Stimulated activated naive CD8-positive, alpha-beta T cell treated with anti-CD3 and anti-CD28 coated beads, Interleukin-15, amount 100 ng/mL, for 72 hours (primary cell): ENCODE results near the gene ST6GALNAC3.

Experiments
- ATAC-seq: fragments of 150-1000 bp; cut with Tn5 transposase; 2 replicates; pipeline ENCODE4 v1.10.0; 2021; ENCODE audit warnings: mild to moderate bottlenecking, moderate library complexity
- DNase-seq, 2 donors: peaks; one replicate each; pipeline ENCODE4 v3.0.0; 2021 to 2022
- H3K27ac Mint-ChIP-seq, 2 donors: one replicate each; pipeline ENCODE4 v1.8.0; 2022; ENCODE audit warnings: mild to moderate bottlenecking in 2 of 2, mixed read lengths in 2 of 2, moderate library complexity in 2 of 2
- H3K27me3 Mint-ChIP-seq: one replicate; pipeline ENCODE4 v1.8.0; 2022; ENCODE audit warnings: mixed read lengths
- H3K4me1 Mint-ChIP-seq: one replicate; pipeline ENCODE4 v1.8.0; 2022; ENCODE audit warnings: mild to moderate bottlenecking, mixed read lengths
- H3K4me3 Mint-ChIP-seq, 2 donors: one replicate each; pipeline ENCODE4 v1.8.0; 2022; ENCODE audit warnings: mild to moderate bottlenecking in 2 of 2, mixed read lengths in 2 of 2, moderate library complexity in 1 of 2
- H3K9me3 Mint-ChIP-seq, 2 donors: one replicate each; pipeline ENCODE4 v1.8.0; 2022; ENCODE audit warnings: mixed read lengths in 2 of 2

ST6GALNAC3 gene

GRCh38 chr1:76580206-76580605 is 505.7 kb downstream of the ST6GALNAC3 start:
- H3K27me3 Mint-ChIP-seq = no peaks in the 10 kb centered on the region
- DNase-seq (no peak), ATAC-seq (no peak)
- no peak overlapping the region for H3K27ac Mint-ChIP-seq
- H3K4me1 Mint-ChIP-seq = no peaks in the 10 kb centered on the region
- H3K9me3 Mint-ChIP-seq = no peaks in the 10 kb centered on the region
- no peak overlapping the region for H3K4me3 Mint-ChIP-seq

- Mint-ChIP-seq H3K27me3 (no peaks in the 10 kb centered on the region), H3K4me3 (no peak overlapping the region), H3K27ac (peak overlapping the region in 1 of 2 donors; percentile 28)
These were observed 507.2 kb downstream of the ST6GALNAC3 start for GRCh38 chr1:76581712-76582111.

GRCh38 chr1:76583235-76583868 is 508.8 kb downstream of the ST6GALNAC3 start:
- DNase-seq (no peak), ATAC-seq (peak; percentile 61)
- no peak overlapping the region for H3K4me3 Mint-ChIP-seq
- H3K4me1 Mint-ChIP-seq = no peaks in the 10 kb centered on the region
- no peak overlapping the region for H3K27ac Mint-ChIP-seq
- no peaks in the 10 kb centered on the region for H3K9me3 Mint-ChIP-seq
- H3K27me3 Mint-ChIP-seq = no peaks in the 10 kb centered on the region

More at GRCh38 chr1:76581712-76582111, 507.2 kb downstream of the ST6GALNAC3 start:
- no peaks in the 10 kb centered on the region for H3K9me3 Mint-ChIP-seq
- DNase-seq = no peak
- ATAC-seq = no peak
- no peaks in the 10 kb centered on the region for H3K4me1 Mint-ChIP-seq

- H3K27ac Mint-ChIP-seq = no peak overlapping the region
- H3K4me1 Mint-ChIP-seq = no peaks in the 10 kb centered on the region
- no peak overlapping the region for H3K4me3 Mint-ChIP-seq
- ATAC-seq = no peak
- no peak for DNase-seq
- no peaks in the 10 kb centered on the region for H3K9me3 Mint-ChIP-seq
- no peaks in the 10 kb centered on the region for H3K27me3 Mint-ChIP-seq
These were observed 509.4 kb downstream of the ST6GALNAC3 start for GRCh38 chr1:76583875-76584477.

- no peak for DNase-seq
- Mint-ChIP-seq H3K4me1 (no peaks in the 10 kb centered on the region), H3K27me3 (no peaks in the 10 kb centered on the region), H3K9me3 (no peaks in the 10 kb centered on the region), H3K27ac (no peak overlapping the region), H3K4me3 (no peak overlapping the region)
- ATAC-seq = no peak
These were observed 511.6 kb downstream of the ST6GALNAC3 start for GRCh38 chr1:76585980-76586674.

GRCh38 chr1:76587212-76587611 is 512.7 kb downstream of the ST6GALNAC3 start:
- Mint-ChIP-seq H3K4me1 (no peaks in the 10 kb centered on the region), H3K4me3 (no peak overlapping the region), H3K27ac (no peak overlapping the region), H3K9me3 (no peaks in the 10 kb centered on the region), H3K27me3 (peaks cover 7% of the 10 kb centered on the region)
- no peak for DNase-seq
- no peak for ATAC-seq

GRCh38 chr1:76591461-76591860 is 516.9 kb downstream of the ST6GALNAC3 start:
- Mint-ChIP-seq H3K27ac (no peak overlapping the region), H3K9me3 (peaks cover 4 to 8% of the 10 kb centered on the region in 2 donors), H3K27me3 (peaks cover 11% of the 10 kb centered on the region), H3K4me1 (no peaks in the 10 kb centered on the region), H3K4me3 (no peak overlapping the region)
- DNase-seq (no peak), ATAC-seq (no peak)

- DNase-seq = no peak
- peaks cover 11% of the 10 kb centered on the region for H3K27me3 Mint-ChIP-seq
- no peak overlapping the region for H3K27ac Mint-ChIP-seq
- no peak overlapping the region for H3K4me3 Mint-ChIP-seq
- H3K9me3 Mint-ChIP-seq = peaks cover 4 to 8% of the 10 kb centered on the region in 2 donors
- no peak for ATAC-seq
- no peaks in the 10 kb centered on the region for H3K4me1 Mint-ChIP-seq
These were observed 517.4 kb downstream of the ST6GALNAC3 start for GRCh38 chr1:76591963-76592362.

- Mint-ChIP-seq H3K9me3 (peaks cover 4 to 8% of the 10 kb centered on the region in 2 donors), H3K4me1 (no peaks in the 10 kb centered on the region), H3K27ac (no peak overlapping the region), H3K27me3 (peaks cover 11% of the 10 kb centered on the region), H3K4me3 (no peak overlapping the region)
- DNase-seq (no peak), ATAC-seq (no peak)
These were observed 518.6 kb downstream of the ST6GALNAC3 start for GRCh38 chr1:76593141-76593540.

GRCh38 chr1:76593618-76594017 is 519.1 kb downstream of the ST6GALNAC3 start:
- H3K9me3 Mint-ChIP-seq = peaks cover 4 to 8% of the 10 kb centered on the region in 2 donors
- ATAC-seq = no peak

GRCh38 chr1:76595024-76595423 is 520.5 kb downstream of the ST6GALNAC3 start:
- Mint-ChIP-seq H3K9me3 (peaks cover 4 to 8% of the 10 kb centered on the region in 2 donors), H3K4me3 (no peak overlapping the region), H3K27ac (no peak overlapping the region), H3K27me3 (peaks cover 11% of the 10 kb centered on the region), H3K4me1 (no peaks in the 10 kb centered on the region)
- no peak for ATAC-seq
- DNase-seq = no peak

More at GRCh38 chr1:76593618-76594017, 519.1 kb downstream of the ST6GALNAC3 start:
- Mint-ChIP-seq H3K27me3 (peaks cover 11% of the 10 kb centered on the region), H3K27ac (peak overlapping the region in 1 of 2 donors; percentile 49), H3K4me3 (no peak overlapping the region), H3K4me1 (no peaks in the 10 kb centered on the region)
- no peak for DNase-seq

GRCh38 chr1:76601465-76601864 is 526.9 kb downstream of the ST6GALNAC3 start:
- no peaks in the 10 kb centered on the region for H3K27me3 Mint-ChIP-seq
- no peak overlapping the region for H3K4me3 Mint-ChIP-seq
- ATAC-seq (no peak), DNase-seq (no peak)
- no peaks in the 10 kb centered on the region for H3K4me1 Mint-ChIP-seq
- no peaks in the 10 kb centered on the region for H3K9me3 Mint-ChIP-seq
- H3K27ac Mint-ChIP-seq = no peak overlapping the region

GRCh38 chr1:76607717-76608116 is 533.2 kb downstream of the ST6GALNAC3 start:
- no peaks in the 10 kb centered on the region for H3K4me1 Mint-ChIP-seq
- no peak overlapping the region for H3K4me3 Mint-ChIP-seq
- no peaks in the 10 kb centered on the region for H3K27me3 Mint-ChIP-seq
- no peaks in the 10 kb centered on the region for H3K9me3 Mint-ChIP-seq
- no peak for ATAC-seq
- H3K27ac Mint-ChIP-seq = no peak overlapping the region
- no peak for DNase-seq

GRCh38 chr1:76611770-76612445 is 537.4 kb downstream of the ST6GALNAC3 start:
- H3K9me3 Mint-ChIP-seq = no peaks in the 10 kb centered on the region
- H3K4me1 Mint-ChIP-seq = no peaks in the 10 kb centered on the region
- no peaks in the 10 kb centered on the region for H3K27me3 Mint-ChIP-seq
- ATAC-seq = no peak
- no peak overlapping the region for H3K27ac Mint-ChIP-seq
- no peak overlapping the region for H3K4me3 Mint-ChIP-seq
- DNase-seq = no peak

GRCh38 chr1:76613886-76614285 is 539.3 kb downstream of the ST6GALNAC3 start:
- no peak for DNase-seq
- Mint-ChIP-seq H3K27me3 (no peaks in the 10 kb centered on the region), H3K27ac (peak overlapping the region in 1 of 2 donors; percentile 78), H3K4me1 (no peaks in the 10 kb centered on the region), H3K4me3 (no peak overlapping the region), H3K9me3 (no peaks in the 10 kb centered on the region)
- ATAC-seq = no peak
